Activated T-cell treated with anti-CD3 and anti-CD28 coated beads for 1 hour (primary cell): ENCODE measurements around the gene TYW5.
A peak's percentile ranks its signal among the peaks of the same experiment; 100 is the strongest.
"Not testable (repeated sequence)": the region's sequence is repeated elsewhere in the genome, so short reads cannot be mapped to it uniquely, and the experiment has no call there.

Experiments used
- DNase-seq: peaks from one replicate; pipeline ENCODE4 v3.0.0-alpha.2; 2020; ENCODE audit warnings: low read depth

TYW5 gene

DNA sequence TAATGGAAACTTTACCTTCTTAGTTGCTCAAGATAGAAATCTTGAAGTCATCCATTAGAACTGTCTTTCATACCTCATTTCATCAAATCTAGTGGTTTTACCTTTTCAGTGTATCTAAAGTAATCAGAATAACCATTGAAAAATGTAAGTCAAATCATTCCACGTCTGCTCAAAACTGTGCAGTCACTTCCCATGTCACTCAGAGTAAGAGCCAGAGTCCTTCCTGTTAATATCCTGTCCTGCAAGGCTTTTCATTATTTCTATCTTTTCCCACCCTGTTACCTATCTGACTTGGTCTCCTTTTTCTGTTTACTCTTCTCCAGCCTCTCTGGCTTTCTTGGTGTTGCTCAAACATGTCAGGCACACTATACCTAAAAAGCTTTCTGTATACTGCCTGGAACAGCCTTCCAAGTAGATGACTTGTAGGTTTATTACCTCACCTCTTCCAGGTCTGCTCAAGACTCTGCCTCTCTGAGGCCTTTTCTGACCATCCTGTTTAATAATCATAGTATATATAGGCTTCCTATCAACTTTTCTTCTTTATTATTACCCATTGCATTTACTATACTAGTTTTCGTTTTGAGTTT, 40.8 kb downstream of the TYW5 start:
- DNase-seq, result no peak

DNA sequence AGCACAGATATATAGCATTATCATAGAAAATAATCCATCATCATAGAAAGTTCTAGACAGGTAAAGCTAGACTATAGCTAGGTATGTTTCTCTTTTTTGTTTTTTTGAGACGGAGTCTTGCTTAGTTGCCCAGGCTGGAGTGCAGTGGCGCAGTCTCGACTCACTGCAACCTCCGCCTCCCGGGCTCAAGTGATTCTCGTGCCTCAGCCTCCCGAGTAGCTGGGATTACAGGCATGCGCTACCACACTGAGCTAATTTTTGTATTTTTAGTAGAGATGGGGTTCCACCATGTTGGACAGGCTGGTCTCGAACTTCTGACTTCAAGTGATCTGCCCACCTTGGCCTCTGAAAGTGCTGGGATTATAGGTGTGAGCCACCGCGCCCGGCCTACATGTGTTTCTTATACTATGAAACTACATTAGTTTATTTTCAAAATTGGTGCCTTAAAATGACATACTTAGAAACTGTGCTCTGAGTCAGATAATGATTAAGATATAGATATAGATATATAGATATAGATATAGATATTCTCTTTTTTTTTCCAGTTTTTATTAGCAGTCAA, 42.7 kb downstream of the TYW5 start:
- not testable (repeated sequence) for DNase-seq

DNA sequence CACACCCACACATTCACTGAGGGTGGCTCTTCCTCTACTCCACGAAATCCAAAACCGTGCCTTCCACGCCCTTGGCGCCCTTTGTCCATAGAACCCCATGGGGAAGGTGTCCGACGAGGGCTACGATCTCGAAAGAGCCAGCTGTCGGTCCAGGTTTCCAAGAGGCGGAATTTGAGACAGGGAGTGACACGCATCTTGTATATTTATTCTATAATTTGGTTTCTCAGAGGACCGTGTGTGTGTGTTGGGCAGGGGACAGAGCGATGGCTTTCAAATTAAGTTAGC, 43.5 kb downstream of the TYW5 start:
- DNase-seq, result no peak

DNA sequence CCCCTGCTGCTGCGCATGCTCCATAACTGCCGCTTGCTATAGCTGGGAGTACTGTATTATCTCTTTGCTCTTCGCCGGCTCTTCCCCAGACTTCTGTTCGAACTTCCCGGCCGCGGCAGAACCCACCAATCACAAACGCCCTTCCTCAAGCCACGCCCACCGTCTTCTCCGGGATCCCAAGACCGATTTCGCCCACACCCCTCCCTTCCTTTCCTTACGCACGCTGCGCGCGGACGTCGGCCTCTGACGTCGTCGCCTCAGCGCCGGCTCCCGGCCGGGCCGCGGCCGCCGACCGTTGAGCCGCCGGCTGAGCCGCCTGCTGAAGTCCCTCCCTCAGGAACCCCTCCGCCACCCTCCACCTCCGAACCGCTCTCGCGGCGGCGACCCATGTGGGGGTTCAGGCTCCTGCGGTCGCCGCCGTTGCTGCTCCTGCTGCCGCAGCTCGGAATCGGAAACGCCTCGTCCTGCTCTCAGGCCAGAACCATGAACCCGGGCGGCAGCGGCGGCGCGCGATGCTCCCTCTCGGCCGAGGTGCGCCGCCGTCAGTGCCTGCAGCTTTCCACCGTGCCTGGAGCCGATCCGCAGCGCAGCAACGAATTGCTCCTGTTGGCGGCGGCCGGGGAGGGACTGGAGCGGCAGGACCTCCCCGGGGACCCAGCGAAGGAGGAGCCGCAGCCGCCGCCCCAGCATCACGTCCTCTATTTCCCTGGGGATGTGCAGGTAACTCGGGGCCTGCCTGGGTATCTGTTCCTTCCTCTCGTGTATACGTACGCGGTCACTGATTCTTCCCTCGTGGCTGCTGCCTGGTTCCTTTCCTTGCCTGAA, 44.0 kb downstream of the TYW5 start, which contains the start of gene C2orf69:
Gene C2orf69, plus strand, starts transcription at position 242 of the 825 bp plus-strand sequence. Its CDS starts 146 bp downstream, at position 388.
- peak; percentile 86 for DNase-seq

DNA sequence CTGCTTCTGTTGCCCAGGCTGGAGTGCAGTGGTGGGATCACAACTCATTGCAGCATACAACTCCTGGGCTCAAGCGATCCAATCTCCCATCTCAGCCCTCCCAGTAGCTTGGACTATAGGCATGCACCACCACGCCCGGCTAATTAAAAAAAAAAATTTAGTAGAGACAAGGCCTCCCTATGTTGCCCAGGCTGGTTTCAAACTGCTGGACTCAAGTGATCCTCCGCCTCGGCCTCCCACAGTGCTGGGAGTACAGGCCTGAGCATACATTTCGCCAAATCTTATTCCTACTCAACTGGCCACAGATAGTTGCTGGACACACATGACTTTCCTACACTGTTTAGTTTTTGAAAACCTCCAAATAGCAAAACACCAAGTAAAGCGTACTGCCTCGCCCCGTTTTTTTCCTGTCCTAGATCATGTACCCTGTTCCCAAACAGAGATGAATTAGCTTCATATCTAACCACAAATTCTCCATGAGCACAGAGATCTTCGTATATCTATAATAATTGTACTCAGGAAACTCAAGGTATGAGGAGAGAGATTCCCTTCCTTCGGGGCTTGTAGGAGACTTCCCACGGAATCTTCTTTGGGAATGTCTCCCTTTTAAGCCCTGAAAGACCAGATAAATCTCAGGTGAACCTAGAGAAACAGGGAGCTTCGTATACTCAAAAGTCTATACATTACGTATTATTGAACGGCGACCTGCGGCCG, 44.8 kb downstream of the TYW5 start:
- DNase-seq, result no peak

DNA sequence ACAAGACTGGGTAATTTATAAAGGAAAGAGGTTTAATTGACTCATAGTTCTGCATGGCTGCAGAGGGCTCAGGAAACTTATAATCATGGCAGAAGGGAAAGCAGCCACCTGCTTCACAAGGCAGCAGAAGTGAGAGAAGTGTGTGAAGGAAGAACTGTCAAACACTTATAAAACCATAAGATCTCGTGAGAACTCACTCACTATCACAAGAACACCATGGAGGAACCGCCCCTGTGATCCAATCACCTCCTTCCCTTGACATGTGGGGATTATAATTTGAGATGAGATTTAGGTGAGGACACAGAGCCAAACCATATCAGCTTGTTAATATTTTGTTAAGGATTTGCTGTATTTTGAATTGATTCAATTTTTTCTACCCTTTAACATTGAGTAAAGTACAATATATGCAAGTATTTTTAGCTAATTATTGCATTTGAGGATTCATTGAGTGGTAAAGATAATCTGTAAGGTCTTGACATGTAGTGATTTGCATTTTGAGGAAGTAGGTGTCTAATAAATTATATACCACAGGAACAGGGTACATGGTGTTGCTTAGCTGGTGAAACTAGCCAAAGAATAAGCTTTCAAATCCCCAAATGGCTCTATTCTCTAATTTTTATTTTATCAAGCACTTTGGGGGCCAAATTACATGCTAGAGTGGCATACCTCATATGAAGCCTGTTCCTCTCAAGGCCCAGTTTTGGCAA, 48.1 kb downstream of the TYW5 start:
- DNase-seq, result no peak

DNA sequence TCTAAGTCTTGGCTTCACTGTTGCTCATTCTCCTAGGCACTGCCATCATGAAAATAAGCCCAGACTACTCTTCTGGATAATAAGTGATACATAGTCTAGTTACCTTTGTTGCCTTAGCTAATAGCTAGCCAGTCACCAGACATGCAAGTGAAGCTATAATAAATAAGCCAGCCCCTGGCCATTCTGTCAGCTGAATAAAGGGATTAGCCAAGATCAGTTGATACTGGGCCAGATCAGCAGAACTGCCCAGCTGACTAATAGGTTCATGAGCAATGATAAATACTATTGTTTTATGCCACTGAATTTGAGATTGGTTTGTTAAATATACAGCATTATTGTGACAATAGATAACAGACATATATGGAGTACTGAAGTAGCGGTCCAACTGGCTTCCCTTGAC, 52.2 kb downstream of the TYW5 start:
- no peak for DNase-seq

DNA sequence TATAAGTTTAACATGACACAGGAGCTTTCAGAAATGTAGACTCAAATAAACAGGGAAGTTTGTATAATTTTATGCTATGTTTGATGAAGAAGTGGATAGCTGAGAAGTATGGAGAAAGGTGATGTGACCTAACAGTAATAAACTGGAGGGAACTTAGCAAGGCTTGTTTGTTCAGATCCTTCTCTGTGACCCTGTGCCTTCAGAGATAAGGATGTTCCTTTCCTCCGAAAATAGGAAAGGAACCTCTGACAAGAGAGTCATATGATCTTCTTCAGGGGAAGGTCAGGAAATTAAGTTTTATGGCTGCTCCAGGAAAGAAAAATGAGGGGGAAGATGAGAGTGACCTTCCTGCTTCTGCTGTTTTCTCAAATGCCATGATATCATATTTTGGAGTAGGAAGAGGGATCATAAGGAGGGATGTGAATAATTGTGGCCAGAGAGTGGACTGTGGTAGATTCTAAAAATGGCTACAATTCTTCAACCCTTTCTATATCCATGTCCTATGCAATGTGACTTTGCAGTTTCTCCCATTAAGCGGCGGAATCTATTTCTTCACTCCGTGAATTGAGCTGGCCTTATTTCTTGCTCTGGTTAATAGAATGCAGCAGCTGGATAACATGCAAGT, 52.7 kb downstream of the TYW5 start:
- DNase-seq, result no peak

DNA sequence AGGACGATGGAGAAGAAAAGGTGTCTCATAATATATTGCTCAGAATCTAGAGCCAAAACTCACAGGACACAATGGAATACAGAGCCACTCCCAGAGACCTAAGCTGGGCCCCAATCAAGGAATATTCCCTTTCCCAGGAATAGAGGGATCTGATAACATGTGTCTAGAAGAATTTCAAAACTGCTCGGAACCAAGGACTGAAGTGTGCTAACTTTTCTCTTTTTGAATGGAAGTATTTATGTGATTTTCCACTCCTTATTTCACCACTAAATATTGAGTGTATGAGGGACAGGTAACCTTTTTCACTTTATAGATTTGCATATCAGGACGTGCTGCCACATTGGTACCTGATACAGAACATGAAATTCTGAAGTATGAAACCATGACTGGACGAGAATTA, 53.3 kb downstream of the TYW5 start:
- no peak for DNase-seq

DNA sequence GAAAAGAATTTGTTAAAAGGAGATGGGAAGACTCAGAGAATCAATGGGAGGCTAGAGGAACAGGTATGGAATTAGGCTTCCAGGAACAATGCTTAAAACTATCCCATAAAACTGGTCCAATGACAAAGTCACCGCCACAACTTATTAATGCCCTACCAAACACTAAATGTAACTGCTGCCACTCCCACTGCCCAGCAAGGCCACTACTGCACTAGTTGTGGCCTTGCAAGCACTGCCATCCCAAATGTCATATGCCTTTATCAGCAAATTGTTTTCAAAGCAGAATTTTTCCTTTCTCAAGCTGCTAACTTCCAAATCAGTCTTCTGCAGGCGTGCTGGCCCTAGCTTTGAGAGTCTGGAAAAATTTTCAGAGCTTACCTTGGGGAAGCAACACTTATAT, 58.7 kb downstream of the TYW5 start:
- DNase-seq, result no peak

DNA sequence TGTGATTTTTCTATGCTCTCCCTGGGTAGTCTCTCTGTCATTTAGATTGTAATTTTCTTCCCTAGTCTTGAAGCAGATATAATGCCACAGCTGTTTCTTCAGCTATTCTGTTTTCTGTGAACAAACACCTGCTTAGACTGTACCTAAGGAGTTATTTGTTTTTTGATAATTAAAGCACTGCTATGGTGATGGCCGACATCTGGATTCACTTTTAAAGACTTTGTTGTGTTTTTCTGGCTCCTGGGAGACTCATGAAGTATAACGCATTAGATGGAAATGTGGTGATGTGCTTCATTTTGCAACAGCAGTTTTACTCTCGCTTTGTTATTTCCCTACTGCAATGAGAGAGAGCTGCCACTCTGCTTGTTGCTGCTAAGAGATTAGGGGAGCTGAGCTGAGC, 59.9 kb downstream of the TYW5 start:
- no peak for DNase-seq

DNA sequence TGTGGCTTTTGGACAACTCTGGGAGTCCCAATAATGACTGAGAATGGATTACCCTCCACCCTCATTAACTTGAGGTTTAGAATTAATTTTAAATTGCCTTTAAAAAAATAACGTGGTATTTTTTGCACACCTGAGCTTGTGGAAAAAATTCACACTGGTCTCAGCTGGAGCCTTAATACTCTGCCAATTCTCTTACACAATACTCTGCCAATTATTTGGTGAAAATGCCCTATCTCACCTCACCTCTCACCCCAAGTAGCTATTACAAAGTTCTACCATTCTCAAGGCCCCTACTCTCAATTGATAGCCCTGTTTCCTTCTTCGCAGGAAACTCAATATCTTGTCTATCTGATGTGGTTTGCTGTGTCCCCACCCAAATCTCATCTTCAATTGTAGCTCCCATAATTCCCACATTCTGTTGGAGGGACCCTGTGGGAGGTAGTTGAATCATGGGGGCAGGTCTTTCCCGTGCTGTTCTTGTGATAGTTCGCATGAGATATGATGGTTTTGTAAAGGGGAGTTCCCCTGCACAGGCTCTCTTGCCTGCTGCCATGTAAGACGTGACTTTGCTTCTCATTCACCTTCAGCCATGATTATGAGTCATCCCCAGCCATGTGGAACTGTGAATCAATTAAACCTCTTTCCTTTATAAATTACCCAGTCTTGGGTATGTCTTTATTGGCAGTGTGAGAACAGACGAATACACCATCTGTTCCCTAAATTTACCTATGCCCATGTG, 71.6 kb downstream of the TYW5 start:
- no peak for DNase-seq

DNA sequence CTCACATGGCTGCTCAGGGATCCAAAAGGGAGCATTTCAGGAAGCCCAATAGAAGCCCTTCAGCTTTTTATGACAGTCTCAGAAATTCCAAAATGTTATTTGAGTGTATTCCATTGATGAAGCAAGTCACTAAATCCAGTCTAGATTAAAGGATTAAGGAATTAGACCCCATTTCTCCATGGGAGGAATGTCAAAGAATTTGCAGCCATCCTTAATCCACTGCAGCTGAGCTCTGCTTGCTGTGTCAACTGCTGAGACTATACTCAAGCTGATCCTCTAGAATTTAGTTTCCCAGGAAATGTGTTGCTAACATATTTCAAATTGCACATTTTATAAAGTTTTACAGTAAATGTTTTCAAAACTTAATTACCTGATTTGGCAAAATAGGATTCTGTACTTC, 72.6 kb downstream of the TYW5 start:
- no peak for DNase-seq
